Breast epithelium (tissue), 4 donors: Measurements from ENCODE around the gene LENG9. TPM values are rescaled to one million over a fixed set of nuclear protein-coding genes. Genes with fewer than 3 reads are reported as not detected.

ENCODE experiments used
- DNase-seq, 2 donors: peaks; one replicate each; pipeline ENCODE4 v3.0.0-alpha.2; 2019; ENCODE audit warnings: low spot score in 2 of 2
- H3K27ac ChIP-seq, 2 donors: fragments of 200-600 bp; sonication (generic) in 1 of 2; one replicate each; pipeline ENCODE4 v1.5.1; 2016 to 2019; ENCODE audit warnings: mild to moderate bottlenecking in 1 of 2
- H3K27me3 ChIP-seq, 2 donors: fragments of 200-600 bp; sonication (generic) in 1 of 2; one replicate each; pipeline versions ENCODE4 v1.5.1 to v1.6.0; 2017 to 2019; ENCODE audit warnings: control low read depth in 1 of 2, mild to moderate bottlenecking in 1 of 2
- H3K36me3 ChIP-seq: fragments of 200-600 bp; one replicate; pipeline ENCODE4 v1.5.1; 2019
- H3K4me1 ChIP-seq, 2 donors: fragments of 200-600 bp; sonication (generic); one replicate each; pipeline ENCODE4 v1.5.1; 2016 to 2019; ENCODE audit warnings: control low read depth in 1 of 2
- H3K4me3 ChIP-seq, 3 donors: fragments of 200-600 bp; sonication (generic); 1 replicate in 2 of 3; 2 replicates in 1 of 3; pipeline ENCODE4 v1.5.1; 2016 to 2019; ENCODE audit warnings: mild to moderate bottlenecking in 3 of 3, moderate library complexity in 2 of 3
- H3K9me3 ChIP-seq, 2 donors: fragments of 200-600 bp; sonication (generic) in 1 of 2; one replicate each; pipeline ENCODE4 v1.5.1; 2016 to 2019; ENCODE audit warnings: control low read depth in 1 of 2
- POLR2A ChIP-seq: fragments of 450-650 bp; IDR thresholded peaks from one replicate; pipeline ENCODE4 v1.6.1; 2016; ENCODE audit warnings: antibody characterized with exemption, mild to moderate bottlenecking, moderate library complexity
- POLR2AphosphoS5 ChIP-seq, 3 donors: sonication (generic); formaldehyde crosslinking; IDR thresholded peaks; one replicate each; pipeline ENCODE4 v1.6.1; 2017; ENCODE audit warnings: antibody characterized with exemption in 3 of 3
- intact Hi-C: fragments of 100-400 bp; cut with DNase I; formaldehyde crosslinking; loops from one replicate; pipeline ENCODE4 v1.15.1; 2023; ENCODE audit warnings: low total_unique reads
- total RNA-seq, 3 donors: library from RNA; depleted of rRNA; stranded (reverse); fragments of >200 nt; gene quantifications; one replicate each; pipeline ENCODE4 v1.1.0, GENCODE V29; 2016
- TF ChIP-seq, protein P1 (sequence below), 3 donors: fragments of 450-650 bp; IDR thresholded peaks; one replicate each; pipeline ENCODE4 v1.5.1; 2016 to 2017; ENCODE audit warnings: antibody characterized with exemption in 3 of 3, mild to moderate bottlenecking in 3 of 3, moderate library complexity in 3 of 3

The LENG9 gene
- total RNA-seq, 3 donors from 2014 or later: 4.5 to 8.2 (median 4.8) TPM

DNA sequence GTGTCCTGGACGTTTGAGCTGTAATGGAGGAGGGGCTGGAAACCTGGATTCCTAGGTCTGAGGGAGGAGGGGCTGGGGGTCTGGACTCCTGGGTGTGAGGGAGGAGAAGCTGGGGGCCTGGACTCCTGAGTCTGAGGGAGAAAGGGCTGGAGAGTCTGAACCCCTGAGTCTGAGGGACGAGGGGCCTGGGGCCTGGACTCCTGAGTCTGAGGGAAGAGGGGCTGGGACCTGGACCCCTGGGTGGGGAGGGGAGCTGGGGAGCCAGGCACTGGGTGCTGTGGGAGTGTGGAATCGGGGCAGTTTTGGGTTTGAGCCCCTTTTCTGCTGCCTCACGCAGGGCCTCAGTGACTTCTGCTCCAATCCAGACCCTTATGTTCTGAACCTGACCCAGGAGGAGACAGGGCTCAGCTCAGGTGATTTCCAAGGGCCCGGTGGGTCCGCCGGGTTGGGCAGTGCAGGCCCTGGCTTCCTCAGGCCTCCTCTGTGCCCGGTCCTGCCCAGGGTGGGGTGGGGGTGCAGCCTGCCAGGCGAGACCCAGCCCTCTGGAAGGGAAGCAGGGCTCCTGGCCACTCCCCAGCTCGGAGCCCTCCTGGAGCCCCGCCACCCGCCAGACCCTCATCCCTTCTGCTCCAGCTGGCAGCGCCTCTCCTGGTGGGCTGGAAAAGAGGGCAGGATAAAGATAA, 33.9 kb downstream of the LENG9 start:
- no peak for TF ChIP-seq POLR2AphosphoS5 (IDR thresholded peaks at IDR 0.05)
- no peak for TF ChIP-seq POLR2A
- TF ChIP-seq, protein P1, sequence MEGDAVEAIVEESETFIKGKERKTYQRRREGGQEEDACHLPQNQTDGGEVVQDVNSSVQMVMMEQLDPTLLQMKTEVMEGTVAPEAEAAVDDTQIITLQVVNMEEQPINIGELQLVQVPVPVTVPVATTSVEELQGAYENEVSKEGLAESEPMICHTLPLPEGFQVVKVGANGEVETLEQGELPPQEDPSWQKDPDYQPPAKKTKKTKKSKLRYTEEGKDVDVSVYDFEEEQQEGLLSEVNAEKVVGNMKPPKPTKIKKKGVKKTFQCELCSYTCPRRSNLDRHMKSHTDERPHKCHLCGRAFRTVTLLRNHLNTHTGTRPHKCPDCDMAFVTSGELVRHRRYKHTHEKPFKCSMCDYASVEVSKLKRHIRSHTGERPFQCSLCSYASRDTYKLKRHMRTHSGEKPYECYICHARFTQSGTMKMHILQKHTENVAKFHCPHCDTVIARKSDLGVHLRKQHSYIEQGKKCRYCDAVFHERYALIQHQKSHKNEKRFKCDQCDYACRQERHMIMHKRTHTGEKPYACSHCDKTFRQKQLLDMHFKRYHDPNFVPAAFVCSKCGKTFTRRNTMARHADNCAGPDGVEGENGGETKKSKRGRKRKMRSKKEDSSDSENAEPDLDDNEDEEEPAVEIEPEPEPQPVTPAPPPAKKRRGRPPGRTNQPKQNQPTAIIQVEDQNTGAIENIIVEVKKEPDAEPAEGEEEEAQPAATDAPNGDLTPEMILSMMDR (IDR thresholded peaks at IDR 0.05): no peak
- H3K4me3 ChIP-seq: no peak overlapping the region
- no peaks in the 10 kb centered on the region for H3K36me3 ChIP-seq
- H3K27ac ChIP-seq: no peak overlapping the region
- no peak for DNase-seq
- peaks cover 0 to 12% of the 10 kb centered on the region in 2 donors for H3K27me3 ChIP-seq
- H3K4me1 ChIP-seq: peaks cover 0 to 10% of the 10 kb centered on the region in 2 donors
- H3K9me3 ChIP-seq: no peaks in the 10 kb centered on the region
- intact Hi-C loops: no loop called here

DNA sequence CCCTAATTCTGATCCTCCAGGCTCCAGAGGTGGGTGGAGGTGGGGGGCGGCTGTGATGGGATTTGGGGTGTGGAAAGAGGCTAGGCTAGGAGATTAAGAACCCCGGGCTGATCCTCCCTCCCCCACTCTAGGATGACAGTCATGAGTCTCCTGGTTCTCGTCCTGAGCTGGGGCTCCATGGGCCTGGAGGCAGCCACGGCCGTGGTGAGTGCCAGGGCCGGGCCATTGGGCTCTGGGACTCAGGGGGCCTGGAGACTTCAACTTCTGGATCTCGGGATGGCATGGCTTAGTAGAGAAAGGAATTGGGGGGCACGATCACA, 34.4 kb downstream of the LENG9 start:
- TF ChIP-seq, protein P1 (IDR thresholded peaks at IDR 0.05): no peak
- no peak for TF ChIP-seq POLR2AphosphoS5 (IDR thresholded peaks at IDR 0.05)
- TF ChIP-seq POLR2A: no peak
- peaks cover 0 to 7% of the 10 kb centered on the region in 2 donors for H3K4me1 ChIP-seq
- intact Hi-C loops: no loop called here
- no peak for DNase-seq
- H3K27ac ChIP-seq: no peak overlapping the region
- peaks cover 0 to 12% of the 10 kb centered on the region in 2 donors for H3K27me3 ChIP-seq
- H3K36me3 ChIP-seq: no peaks in the 10 kb centered on the region
- H3K9me3 ChIP-seq: no peaks in the 10 kb centered on the region
- no peak overlapping the region for H3K4me3 ChIP-seq

DNA sequence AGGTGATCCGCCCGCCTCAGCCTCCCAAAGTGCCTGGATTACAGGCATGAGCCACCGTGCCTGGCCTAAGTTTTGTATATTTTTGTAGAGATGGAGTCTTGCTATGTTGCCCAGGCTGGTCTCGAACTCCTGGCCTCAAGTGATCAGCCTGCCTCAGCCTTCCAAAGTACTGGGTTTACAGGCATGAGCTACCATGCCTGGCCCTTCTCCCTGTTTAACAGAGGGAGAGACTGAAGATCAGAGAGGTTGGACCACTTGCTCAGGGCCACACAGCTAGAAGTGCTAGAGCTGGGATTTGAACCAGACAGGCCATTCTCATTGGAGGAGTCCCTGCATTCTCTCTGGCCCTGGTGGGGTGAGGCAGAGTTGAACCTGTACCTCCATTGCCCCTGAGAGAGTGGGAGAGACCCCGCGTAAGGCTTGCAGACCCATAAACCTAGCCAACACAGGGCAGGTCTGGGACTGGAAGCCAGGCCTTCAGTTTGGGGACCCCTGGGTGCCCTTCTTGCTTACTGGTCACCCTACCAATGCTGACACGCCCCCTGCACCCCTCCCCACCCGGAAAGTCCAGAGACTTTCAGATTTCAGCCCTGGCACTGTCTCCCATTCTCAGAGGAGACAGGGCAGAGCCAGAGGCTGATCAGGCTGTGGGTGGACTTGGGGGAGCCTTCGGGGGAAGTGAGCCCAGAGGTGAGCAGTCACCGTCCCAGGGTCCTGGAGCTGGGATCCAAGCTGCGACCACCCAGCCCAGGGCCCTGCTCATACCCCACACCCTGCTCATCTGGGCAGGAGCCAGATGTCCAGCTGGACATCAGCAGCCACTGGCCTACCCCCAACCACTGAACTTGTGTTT, 35.0 kb downstream of the LENG9 start:
- Histone ChIP-seq H3K27ac (no peak overlapping the region), H3K4me3 (no peak overlapping the region), H3K36me3 (no peaks in the 10 kb centered on the region), H3K27me3 (peaks cover 0 to 12% of the 10 kb centered on the region in 2 donors), H3K9me3 (no peaks in the 10 kb centered on the region), H3K4me1 (peaks cover 0 to 7% of the 10 kb centered on the region in 2 donors)
- intact Hi-C loops: no loop called here
- DNase-seq: no peak
- no peak for TF ChIP-seq POLR2AphosphoS5 (IDR thresholded peaks at IDR 0.05)
- TF ChIP-seq, protein P1 (IDR thresholded peaks at IDR 0.05): no peak
- TF ChIP-seq POLR2A: no peak

DNA sequence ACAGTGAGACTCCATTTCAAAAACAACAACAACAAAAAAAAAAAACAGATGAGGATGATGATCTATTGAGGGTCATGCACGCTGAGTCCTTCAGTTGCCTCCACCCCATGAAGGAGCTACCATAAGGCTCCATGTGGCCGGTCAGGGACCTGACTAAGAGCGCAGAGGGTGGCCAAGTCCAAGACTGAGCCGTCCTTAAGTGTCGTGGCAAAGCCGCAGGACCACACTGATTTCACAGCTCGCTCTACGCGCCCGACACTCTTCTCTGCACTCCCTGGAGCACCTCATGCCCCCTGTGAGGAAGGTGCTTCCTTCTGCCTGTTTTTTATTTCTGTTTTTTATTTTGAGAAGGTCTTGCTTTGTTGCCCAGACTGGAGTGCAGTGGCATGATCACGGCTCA, 36.0 kb downstream of the LENG9 start:
- Histone ChIP-seq H3K27me3 (peaks cover 0 to 12% of the 10 kb centered on the region in 2 donors), H3K9me3 (no peaks in the 10 kb centered on the region), H3K4me1 (peaks cover 0 to 7% of the 10 kb centered on the region in 2 donors), H3K36me3 (no peaks in the 10 kb centered on the region), H3K4me3 (no peak overlapping the region), H3K27ac (no peak overlapping the region)
- intact Hi-C loops: no loop called here
- no peak for TF ChIP-seq POLR2A
- TF ChIP-seq, protein P1 (IDR thresholded peaks at IDR 0.05): no peak
- TF ChIP-seq POLR2AphosphoS5 (IDR thresholded peaks at IDR 0.05): no peak
- DNase-seq: no peak
